HG03432 (cell line): Measurements from ENCODE around the gene NPM3.

ENCODE experiments used
- ATAC-seq: cut with Tn5 transposase; IDR thresholded peaks from one replicate; pipeline ENCODE4 v1.9.1; 2021; ENCODE audit warnings: mild to moderate bottlenecking, moderate library complexity; ENCODE audit not compliant: unreplicated experiment

The NPM3 gene

DNA sequence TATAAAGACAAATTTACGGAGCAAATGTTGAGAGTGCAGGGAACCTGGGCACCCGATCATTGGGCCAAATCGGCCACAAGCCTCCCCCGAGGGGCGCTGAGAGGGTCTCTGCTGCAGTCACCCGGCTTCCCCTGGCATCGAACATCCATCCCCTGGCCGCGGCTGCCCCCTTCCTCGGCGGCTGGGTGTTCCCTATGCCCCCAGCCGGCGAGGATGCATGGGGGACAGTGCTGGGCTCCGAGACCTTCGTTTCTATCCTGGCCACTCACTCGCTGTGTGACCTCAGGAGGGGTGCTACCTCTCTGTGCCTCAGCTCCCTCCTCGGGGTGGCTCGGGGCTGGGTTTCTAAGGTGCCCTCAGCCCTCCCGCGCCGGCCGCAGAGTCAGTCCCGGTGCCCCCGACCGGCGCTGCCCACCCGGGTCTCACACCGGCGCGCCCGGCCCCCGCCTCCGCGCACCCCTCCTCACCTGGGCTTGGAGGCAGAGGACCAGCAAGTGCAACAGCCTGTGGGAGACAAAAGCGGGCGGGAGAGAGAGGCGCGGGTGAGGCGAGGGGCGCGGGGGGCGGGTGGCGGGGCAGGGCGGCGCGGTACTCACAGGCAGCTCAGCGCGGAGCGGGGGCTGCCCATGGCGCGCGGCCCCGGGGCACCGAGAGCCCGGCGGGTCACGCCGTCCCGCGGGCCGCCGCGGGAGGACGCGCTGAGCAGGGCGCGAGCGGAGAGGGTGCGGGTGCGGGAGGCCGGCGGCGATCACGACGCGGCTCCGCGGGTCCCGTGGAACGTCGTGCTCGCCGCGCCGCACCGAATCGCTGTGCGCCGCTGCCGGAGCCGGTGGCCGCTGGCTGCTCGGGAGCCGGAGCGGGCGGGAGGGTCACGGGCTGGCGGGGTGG lies 7.7 kb downstream of the NPM3 start, which contains the start of gene FGF8:
Gene FGF8 (minus strand): TSS at position 842 of the 888 bp plus-strand sequence. CDS start 214 bp downstream, at position 628.
- no peak for ATAC-seq

DNA sequence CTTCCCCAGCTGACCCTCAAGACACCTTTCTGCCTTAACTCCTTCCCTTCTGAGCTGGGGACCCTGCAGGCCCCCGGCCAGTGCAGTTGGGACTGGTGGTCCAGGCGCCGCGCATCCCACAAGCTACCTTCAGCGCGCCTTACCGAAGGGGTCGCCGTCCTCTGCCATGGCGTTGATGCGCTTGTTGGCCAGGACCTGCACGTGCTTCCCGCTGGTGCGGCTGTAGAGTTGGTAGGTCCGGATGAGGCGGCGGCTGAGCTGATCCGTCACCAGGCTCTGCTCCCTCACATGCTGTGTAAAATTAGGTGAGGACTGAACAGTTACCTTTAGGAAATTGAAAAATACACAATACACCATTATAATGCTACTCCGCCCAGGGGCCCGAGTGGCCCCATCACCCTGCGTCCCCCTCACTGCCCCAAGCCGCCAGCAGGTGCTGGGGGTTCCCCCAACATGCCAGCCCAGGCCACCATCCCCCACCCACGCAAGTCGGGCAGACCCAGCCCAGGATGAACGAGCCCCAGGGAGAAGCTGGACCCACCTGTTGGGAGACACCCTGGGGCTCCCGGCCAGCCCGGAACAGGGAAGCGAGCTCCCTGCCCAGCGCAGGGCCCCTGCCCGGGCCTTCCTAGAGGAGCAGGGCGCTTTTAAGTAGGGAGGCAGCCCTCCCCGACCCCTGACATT lies 8.5 kb downstream of the NPM3 start:
- ATAC-seq: no peak

DNA sequence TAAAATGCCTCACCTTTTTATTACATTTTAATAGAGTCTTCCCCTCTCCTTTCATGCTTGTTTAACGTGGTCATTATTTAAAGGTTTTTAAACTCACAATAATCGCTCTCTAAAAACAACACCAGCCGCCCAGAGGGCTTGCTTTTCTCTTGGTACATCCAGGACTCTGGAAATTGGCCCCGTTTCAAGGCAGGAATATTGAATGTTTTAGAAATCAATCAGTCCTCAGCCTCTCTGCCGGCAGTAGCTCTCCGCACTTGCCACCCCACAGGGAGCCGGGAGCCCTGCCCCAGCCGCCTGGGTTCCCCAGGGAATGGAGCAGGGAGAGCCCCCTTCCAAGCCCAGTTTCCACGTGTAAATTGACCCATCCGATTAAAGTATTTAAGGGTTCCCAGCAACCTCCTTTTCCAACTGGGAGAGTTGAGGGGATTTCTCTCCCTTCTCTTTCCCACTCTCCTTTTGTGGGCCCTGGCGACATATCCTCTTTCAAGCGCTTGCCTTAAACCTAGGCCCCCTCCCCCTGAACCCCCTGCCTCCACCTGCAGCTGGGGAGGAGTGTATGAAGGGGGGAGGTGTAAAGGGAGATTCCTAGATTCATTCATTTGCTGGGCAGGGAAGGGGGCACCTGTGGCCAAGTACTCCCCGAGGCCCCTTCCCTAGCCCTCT lies 9.2 kb downstream of the NPM3 start:
- ATAC-seq: no peak

DNA sequence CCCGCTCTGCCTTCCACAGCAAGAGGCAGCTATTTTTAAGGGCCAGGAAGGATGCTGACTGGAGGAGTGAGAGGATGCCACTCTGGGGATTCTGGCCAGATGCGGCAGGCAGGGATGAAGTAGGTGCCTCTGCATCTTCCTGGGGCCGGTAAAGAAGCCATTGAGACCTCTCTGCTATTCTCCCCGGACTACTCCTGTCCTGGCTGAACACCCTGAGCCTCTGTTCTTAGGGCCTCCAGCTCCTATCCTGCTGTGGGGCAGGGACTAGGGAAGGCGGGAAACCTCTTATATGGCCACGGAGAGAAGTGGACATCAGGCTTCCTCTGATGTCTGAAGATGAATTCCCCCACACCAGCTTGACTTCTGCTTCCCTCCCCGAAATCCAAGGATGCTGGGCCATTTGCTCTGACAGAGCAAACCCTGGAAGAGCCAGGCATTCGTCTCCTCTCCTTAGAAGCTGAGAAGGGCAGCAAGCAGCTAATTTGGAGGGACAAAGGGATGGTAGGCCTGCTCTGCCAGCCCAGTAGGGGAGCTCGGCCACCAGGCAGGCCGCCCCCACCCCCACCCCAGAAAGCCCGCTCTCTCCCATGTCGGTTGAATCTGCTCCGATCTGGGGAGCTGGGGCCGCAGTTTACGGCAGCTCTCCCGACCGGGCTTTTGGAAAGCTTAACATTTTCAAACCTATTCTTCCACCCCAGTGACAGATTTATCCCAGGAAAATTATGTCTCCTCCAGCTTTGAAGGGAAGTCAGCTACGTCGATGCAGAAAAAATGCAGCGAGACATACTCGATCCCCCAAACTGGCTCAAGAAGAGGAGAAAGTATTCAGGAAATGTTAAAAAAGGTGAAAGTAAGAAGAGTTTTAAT lies 10.1 kb downstream of the NPM3 start:
- no peak for ATAC-seq

DNA sequence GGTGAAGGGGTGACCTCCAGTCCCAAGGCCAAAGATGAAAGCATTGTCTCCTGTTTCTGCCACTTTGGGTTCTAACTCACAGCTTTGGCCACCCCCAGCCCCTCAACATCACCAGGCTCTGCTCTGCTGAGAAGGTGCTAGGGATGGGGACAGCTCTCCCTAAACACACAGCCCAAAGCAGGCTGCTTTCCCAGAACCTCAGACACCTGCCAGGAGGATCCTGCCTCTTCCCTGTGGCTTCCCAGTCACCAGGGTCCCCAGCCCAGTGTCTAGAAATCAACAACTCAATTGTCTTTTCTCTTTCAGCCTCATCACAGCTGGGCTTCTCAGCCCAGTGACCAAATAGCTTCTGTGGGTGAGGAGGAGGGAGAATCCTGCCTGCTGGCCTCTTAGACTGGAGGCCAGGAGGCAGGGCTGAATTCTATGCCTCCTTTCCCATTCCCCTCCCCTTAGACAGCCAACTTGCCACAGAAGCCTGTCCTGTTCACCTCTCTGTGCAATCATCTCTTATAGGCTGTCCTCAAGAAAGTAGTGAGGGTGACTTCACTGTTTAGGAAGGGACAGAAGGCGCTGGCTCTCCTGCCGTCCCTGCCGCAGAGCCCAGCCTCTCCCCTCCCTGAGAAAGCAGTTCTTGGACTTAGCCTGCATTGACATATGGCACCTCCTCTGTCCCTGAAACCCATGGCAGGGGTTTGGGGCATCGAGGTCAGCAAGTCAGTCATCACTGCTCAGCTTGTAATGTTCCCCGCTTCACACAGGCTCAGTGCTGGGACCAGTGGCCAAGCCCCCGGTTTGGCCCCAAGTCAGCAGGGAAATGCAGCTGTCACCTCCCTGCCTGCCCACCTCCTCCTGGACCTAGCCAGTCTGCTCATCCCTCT lies 11.0 kb downstream of the NPM3 start:
- no peak for ATAC-seq

DNA sequence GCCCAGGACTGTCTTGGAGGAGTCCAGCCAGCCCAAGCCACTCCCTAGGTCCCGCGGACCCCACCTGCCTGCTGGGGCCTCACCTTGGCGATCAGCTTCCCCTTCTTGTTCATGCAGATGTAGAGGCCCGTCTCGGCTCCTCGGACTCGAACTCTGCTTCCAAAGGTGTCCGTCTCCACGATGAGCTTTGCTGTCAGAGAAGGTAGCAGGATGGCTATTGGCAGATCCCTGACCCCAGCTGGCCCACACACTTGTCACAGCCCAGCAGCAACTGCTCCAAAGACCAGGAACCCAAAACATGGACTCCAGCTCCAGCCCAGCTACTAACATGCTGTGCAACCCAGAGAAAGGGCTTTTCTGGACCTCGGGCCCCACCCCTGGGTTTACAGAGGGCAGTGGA lies 11.9 kb downstream of the NPM3 start:
- no peak for ATAC-seq

DNA sequence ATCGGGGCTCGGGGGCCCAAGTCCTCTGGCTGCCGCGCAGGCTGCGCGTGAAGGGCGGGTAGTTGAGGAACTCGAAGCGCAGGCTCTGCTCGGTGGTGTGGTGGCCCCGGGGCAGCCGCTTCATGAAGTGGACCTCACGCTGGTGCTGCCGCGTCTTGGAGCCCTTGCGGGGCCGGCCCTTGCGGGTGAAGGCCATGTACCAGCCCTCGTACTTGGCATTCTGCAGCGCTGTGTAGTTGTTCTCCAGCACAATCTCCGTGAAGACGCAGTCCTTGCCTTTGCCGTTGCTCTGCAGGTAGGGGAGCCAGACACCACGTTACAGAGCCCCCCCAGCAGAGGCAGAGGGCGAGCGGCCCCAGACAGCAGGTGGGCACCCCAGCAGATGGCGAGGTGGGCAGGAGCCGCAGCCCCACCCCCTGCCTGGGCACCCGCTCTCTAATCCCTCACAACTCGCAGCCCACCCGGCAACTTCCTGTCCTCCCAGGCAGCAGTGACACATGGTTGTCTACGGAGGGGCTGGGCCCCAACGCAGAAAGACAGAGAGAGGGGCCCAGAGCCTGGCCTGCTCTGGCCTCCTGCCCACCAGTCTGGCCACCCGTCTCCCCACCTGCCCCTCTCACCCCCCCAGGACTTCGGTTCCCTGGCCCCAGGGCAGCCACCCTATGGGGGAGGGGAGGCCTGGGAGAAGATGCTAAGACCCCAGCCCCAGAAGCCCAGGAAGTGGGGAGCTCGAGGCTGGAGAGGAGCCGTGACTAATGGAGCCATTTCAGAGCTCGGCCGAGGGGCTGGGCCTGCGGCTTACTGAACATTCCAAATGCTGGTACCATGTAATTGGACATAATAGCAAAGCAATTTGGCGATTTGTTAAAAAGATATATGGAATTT lies 12.7 kb downstream of the NPM3 start:
- no peak for ATAC-seq

DNA sequence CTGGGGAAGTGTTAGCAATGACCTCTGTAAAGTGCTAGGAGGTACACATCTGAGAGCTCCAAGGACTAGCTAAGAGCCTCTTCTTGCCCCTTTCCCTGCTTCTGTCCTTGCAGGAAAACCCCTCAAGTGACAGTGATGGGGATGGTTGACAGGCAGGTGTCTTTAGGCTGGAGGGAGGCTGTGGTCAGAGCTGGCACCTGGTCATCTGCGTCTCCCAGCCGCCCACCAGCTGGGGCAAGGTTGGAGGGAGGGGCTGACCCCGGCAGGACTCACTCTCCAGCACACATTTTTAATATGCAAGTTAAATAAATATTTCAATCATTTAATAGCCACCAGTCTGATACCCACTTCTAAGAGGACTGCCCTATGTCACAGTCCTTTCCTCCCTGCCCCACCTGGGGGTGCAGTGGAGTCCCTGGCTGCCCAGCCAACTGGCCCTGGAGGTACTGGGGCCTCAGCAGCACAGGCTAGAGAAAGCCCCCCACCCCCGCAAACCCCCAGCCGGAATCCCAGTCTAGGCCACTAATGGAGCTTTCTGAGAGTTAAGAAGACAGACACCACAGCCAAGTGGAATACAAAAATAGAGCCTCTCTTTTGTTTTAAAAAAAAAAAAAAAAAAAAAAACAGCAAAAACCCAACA lies 13.6 kb downstream of the NPM3 start:
- ATAC-seq: no peak

DNA sequence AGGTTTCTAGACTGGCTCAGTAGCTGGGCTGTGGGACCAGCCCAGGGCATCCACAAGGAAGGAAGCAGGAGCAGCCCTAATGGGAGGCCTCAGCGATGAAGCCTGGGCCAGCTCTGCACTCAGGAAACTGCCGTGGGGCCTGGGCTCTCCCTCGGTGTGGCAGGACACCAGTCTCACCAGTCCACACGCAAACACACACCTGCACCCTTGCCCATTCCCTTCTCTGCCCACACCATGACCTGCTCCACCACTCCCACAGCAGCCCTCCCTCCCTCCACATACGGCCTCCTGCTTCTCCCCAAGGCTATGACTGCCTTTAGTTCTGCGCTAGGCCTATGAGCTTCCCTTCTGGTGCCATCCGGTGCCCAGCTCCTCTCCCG lies 14.5 kb downstream of the NPM3 start:
- ATAC-seq: no peak

DNA sequence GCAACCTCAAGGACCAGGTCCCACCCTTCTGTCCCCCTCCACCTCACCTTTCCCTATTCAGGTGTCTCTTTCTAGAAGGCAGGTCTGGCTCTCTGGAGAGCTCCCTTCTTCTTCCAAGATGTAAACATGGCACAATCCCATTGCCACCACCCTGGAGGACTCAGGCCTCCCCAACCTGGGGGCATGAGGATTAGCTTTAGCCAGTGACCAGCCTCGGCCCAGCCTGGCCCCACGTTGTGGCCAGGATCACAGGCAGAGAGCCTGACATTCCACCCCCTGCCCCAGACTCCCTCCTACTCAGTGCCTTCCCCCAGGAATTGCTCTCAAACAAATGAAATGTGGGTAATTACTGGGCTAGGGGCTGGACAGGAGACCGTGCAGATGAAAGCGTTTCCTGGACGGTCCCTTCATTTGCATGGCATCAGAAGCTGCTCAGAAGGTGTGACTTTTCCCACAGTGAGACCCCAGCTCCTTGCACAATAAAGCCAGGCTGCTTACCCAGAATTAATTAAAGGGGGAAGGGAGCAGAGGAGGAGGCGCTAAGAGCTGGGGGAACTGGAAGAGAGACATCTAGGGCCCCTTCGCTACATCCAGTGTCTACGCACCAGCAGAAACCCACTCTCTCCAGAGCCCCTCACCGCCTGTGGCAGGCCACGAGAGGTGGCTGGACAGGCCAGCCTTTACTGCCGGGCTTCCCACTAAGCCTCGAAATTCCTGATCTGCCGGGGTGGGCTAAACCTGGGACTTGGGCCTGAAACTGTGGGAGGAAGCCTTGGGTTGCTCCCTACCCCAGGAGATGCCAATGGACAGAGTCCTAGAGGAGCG lies 15.1 kb downstream of the NPM3 start:
- ATAC-seq: no peak

DNA sequence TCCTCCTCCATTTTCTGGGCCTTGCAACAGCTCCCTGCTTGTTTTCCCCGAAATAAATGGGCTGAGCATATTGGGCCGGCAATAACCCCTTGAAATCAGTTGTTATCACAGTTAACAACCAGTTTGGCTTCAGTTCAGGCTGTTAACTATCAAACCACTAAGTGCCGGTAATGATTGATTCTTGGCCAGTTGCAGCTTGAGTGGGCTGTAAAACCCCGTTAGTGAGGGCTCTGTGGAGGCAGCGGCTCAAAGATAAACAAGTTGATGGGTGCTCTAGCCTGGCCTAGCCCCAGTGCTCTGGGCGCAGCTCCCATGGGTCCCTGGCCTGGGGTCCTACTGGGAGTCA lies 15.7 kb downstream of the NPM3 start:
- no peak for ATAC-seq

DNA sequence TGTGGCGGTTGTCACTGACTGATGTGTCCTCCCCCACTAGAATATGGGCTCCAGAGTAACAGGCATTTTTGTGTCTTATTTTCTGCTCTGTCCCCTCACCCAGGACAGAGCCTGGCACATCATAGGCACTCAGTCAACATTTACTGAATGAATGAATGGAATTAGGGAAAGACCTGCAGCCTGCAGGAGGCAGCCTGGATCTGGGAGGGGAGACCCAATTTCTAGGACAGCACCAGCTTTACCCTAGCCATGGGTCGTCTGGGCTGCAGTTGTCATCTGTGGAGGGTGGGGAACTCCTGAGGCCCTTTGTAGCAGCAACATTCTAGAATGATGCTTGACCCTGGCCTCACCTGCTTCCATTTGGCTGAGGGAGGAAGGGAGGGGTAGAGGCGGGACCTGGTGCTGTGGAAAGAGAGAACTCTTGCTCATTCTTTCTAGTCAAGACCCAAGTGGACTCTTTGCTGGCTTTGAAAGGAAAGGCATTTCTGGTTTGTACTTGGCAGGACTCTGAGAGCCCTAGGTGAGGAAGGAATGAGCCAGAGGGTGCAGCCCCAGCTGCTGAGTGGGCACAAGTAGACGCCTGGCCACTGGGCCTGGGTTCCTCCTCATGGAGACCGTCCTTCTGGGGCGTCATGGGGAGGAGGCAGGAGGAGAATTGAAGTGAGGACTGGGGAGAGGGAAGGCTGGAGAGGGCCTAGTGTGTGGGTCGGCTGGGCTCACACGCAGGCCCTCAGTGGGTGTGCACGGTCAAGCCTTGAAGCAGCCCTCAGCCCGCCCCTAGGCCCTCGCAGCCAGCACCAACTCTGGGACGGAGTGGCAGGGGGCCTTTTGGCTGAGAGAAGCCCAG lies 16.3 kb downstream of the NPM3 start:
- no peak for ATAC-seq

DNA sequence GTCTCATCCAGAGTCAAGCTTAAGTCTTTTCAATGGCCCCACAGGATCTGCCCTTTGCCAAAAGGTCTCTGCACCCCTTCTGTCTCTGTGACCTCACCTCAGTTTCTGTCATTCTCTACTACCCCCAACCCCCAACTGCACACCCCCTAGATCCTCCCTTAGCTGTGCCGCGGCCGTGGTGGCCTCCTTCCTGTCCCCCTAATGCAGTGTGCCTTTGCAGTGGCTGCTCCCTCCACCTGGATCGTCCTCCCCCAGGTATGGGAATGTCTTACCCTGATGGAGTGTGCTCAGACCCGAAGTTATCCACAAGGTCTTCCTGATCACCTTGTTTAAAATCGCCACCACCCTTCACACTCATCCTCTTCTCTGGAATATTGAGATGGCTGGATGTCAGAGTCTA lies 16.9 kb downstream of the NPM3 start:
- ATAC-seq: no peak

DNA sequence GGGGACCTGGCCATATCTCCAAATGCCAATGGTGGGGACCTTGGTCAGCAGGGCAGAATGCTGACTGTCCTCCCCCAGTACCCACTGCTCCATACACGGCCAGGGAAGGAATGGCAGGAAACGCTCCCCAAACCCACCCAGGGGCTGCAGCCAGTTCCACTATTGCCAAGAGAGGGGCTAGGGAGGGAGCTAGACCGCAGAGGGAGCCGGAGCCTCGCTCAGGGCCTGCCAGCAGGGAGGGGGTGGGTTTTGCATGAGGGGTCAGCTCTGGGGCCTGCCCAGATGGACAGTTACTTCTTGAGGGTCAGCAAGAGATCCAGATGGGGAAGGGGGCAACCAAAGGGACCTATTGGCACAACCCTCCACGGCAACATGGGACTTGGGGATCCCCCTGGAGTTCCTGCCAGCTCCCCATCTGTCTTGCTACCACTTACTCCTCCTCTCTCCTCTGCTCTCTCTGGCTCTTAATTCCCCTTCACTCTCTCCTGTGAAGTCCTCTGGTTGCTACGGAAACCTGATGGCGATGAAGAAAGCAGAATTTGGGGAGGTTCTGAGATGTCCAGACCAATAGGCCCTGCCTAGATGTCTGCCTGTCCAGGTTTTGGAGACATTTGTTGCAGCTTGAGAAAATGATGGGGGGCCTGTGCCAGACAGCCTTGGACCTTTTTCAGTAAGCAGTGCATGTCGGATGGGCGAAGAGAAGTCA lies 20.0 kb downstream of the NPM3 start:
- ATAC-seq: no peak

DNA sequence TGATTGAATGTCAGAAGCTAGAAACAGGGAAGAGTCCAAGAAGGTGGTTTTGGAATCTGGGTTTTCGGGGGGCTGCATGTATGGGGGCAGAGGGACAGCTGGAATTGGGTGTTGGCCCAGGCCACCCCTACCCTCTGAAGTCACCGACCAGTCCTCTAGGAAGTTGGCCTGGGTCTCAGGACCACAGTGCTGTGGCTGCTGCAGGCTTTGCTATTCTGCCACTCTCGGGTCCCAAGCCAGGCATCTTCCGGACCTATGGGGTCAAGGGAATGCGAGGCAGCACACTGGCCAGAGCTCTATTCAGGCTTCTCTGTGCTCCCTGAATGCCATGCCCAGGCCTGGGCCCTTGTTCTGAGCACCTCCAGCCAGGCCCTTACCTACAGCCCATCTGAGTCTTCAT lies 20.5 kb downstream of the NPM3 start:
- no peak for ATAC-seq

DNA sequence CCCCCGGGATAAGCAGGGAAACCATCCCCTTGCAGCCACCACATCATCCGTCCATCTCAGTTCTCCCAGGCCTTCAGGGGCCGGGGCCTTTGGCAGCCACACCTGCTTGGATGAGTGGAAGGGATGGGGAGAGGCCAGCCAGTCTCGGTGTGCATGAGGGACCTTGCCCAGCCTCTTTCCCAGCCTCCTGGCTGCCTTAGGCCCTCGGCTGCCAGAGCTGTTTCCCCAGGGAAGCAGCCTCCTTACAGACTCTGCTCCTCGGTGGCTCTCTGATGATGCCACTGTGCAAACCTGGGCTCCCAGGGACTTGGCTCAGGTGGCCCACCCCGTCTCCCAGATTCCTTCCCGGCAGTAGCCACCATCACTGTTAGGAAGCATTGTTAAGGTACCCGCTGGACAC lies 22.0 kb downstream of the NPM3 start:
- ATAC-seq: no peak
